ENCODE results near the gene MTA3.

The MTA3 gene

DNA sequence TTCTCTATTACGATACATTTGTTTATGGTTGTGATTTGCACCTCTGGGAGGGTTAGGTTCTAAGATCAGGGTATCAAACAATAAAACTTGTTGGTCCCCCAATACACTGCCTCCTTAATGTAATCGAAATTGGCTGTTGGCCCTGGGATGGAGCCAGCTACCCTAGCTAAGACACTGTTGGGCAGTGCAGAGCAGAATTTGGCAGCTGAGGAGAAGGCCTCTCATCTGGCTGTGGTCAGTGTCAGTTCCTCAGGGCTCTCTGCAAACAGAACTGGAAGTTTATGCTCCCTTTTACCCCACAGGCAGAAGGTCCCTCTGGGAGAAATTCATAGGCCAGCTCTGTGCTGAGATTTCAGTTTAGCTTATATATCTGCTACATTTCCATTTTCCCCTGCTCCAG is 232.5 kb downstream of the MTA3 start:
- H3K4me3 ChIP-seq (replicated peaks; ENCODE audit: low read depth, low read length) = no peak overlapping the region
- DNase-seq (ENCODE audit: extremely low read depth, low read depth) = no peak
- no peak for TF ChIP-seq CTCF (IDR thresholded peaks at IDR 0.05; ENCODE audit: low read depth, low read length, missing control alignments)

DNA sequence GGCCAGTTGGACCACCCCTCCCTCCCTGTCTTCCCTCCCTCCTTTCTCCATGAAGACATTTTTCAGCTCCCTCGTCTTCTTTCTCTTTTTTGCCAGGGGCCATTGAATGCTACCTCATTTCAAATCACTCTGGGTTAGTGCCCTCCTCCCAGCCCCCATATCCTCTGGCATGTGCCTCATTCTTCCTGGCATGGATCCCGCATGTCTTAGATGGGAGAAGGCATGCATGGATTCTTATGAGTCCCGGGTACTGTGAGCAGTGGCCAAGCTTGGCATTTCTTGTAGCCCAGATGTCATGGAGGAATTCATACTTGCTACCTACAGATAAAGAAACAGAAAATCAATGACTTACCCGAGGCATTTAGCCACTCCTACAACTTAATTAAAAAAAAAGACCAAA is 232.9 kb downstream of the MTA3 start:
- no peak for DNase-seq (ENCODE audit: extremely low read depth, low read depth)
- no peak for TF ChIP-seq CTCF (IDR thresholded peaks at IDR 0.05; ENCODE audit: low read depth, low read length, missing control alignments)
- H3K4me3 ChIP-seq (replicated peaks; ENCODE audit: low read depth, low read length) = no peak overlapping the region

DNA sequence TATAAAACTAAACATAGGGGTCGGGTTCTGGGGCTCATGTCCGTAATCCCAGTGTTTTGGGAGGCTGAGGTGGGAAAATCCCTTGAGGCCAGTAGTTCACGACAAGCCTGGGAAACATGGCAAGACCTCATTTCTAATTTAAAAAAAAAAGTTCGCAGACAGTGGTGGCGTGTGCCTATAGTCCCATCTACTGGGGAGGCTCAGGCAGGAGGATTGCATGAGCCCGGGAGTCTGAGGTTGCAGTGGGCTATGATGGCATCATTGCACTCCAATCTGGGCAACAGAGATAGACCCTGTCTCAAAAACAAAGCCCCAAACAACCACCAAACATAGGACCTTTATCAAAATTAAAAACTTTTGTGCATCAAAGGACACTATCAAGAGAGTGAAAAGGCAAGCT is 233.7 kb downstream of the MTA3 start:
- no peak overlapping the region for H3K4me3 ChIP-seq (replicated peaks; ENCODE audit: low read depth, low read length)
- DNase-seq (ENCODE audit: extremely low read depth, low read depth) = no peak
- TF ChIP-seq CTCF (IDR thresholded peaks at IDR 0.05; ENCODE audit: low read depth, low read length, missing control alignments) = no peak

DNA sequence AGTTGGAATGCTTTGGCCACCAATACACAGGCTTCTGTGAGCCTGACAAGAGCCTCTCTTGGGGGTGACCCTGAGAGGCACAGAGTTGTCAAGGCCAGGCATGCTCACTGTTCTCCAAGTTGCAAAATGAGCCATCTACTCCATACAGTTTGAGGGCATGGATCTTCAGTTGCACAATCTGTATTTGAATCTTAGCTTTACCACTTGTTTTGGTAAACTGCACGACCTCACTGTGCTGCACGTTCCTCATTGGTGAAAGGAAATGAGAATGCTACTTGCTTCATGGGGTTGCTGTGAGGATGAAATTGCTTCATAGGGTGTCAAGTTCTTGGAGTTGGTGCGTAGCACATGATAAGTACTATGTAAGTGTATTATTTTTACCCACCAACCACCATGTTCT is 235.9 kb downstream of the MTA3 start:
- no peak overlapping the region for H3K4me3 ChIP-seq (replicated peaks; ENCODE audit: low read depth, low read length)
- TF ChIP-seq CTCF (IDR thresholded peaks at IDR 0.05; ENCODE audit: low read depth, low read length, missing control alignments) = no peak
- DNase-seq (ENCODE audit: extremely low read depth, low read depth) = no peak

DNA sequence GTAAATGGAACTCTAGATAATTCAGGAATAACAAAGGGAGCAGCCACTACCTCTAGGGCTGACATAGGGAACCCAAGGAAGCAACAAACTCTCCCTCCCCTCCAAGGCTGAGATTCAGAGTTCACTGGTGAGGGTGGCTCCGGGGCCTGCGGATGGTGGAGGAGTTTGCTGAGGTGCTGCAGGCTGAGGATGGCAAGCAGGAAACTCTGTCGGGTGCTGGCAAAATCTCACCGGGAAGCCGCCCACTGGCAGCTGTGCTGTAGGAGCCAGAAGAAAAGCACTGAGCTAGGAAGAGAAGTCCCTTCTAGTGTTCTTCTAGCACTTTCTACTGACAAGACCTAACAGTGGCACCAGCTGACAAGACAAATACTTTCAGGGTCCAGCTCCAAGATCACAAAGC is 236.5 kb downstream of the MTA3 start:
- TF ChIP-seq CTCF (IDR thresholded peaks at IDR 0.05; ENCODE audit: low read depth, low read length, missing control alignments) = no peak

More for the DNA sequence above, 236.5 kb downstream of the MTA3 start:
- DNase-seq (ENCODE audit: extremely low read depth, low read depth) = no peak
- H3K4me3 ChIP-seq (replicated peaks; ENCODE audit: low read depth, low read length) = no peak overlapping the region
